Natural killer cell treated with Interleukin-12 subunit alpha and Interleukin-12 subunit beta and Interleukin-15 and Interleukin-18, amount 100 ng/mL, for 72 hours (primary cell): ENCODE measurements around the gene ZIC3. TPM values are rescaled to one million over a fixed set of nuclear protein-coding genes. Genes with fewer than 3 reads are reported as not detected.
"Not testable (repeated sequence)": the region's sequence is repeated elsewhere in the genome, so short reads cannot be mapped to it uniquely, and the experiment has no call there.

ENCODE experiments used
- ATAC-seq, 2 donors: fragments of 150-1000 bp; cut with Tn5 transposase in 1 of 2; sonication (Bioruptor Pico), chemical (Tn5 transposase) in 1 of 2; 2 replicates each; pipeline ENCODE4 v1.10.0; 2021
- DNase-seq: peaks from one replicate; pipeline ENCODE4 v3.0.0; 2022; ENCODE audit warnings: low spot score
- H3K27ac Mint-ChIP-seq, 2 donors: 1 replicate in 1 of 2; 2 replicates in 1 of 2; pipeline ENCODE4 v1.8.0; 2022; ENCODE audit warnings: mixed read lengths in 2 of 2, mild to moderate bottlenecking in 1 of 2, moderate library complexity in 1 of 2
- H3K27me3 Mint-ChIP-seq, 2 donors: 1 replicate in 1 of 2; 2 replicates in 1 of 2; pipeline ENCODE4 v1.8.0; 2022; ENCODE audit warnings: mixed read lengths in 2 of 2
- H3K36me3 Mint-ChIP-seq: one replicate; pipeline ENCODE4 v1.8.0; 2022; ENCODE audit warnings: mixed read lengths
- H3K4me1 Mint-ChIP-seq, 2 donors: 1 replicate in 1 of 2; 2 replicates in 1 of 2; pipeline ENCODE4 v1.8.0; 2022; ENCODE audit warnings: low read depth in 2 of 2, mixed read lengths in 2 of 2, mild to moderate bottlenecking in 1 of 2
- H3K4me3 Mint-ChIP-seq: one replicate; pipeline ENCODE4 v1.8.0; 2022; ENCODE audit warnings: mixed read lengths
- H3K9me3 Mint-ChIP-seq: 2 replicates; pipeline ENCODE4 v1.8.0; 2022; ENCODE audit warnings: mixed read lengths
- total RNA-seq, 2 donors: library from RNA; stranded (reverse); gene quantifications; one replicate each; pipeline ENCODE4 v1.2.3, GENCODE V29; 2022

The ZIC3 gene
- total RNA-seq, result not detected

- peak in 1 of 2 donors; percentile 58 for ATAC-seq
Observed at GRCh38 chrX:137565921-137566745, at the start of gene ZIC3. Gene ZIC3, plus strand, starts transcription at chrX:137566127. Its CDS starts 565 bp downstream, at chrX:137566692.

GRCh38 chrX:137519459-137519858 lies 46.5 kb upstream of the ZIC3 start:
- Mint-ChIP-seq H3K27ac (no peak overlapping the region), H3K27me3 (peaks cover 0 to 16% of the 10 kb centered on the region in 2 donors), H3K4me1 (no peaks in the 10 kb centered on the region), H3K36me3 (no peaks in the 10 kb centered on the region), H3K9me3 (no peaks in the 10 kb centered on the region), H3K4me3 (no peak overlapping the region)
- no peak for ATAC-seq
- DNase-seq, result no peak

More at GRCh38 chrX:137565921-137566745, at the start of gene ZIC3:
- H3K9me3 Mint-ChIP-seq, result no peaks in the 10 kb centered on the region
- H3K4me3 Mint-ChIP-seq, result peak within 1 kb of the TSS; percentile 36
- DNase-seq, result no peak
- peaks cover 31 to 48% of the 10 kb centered on the region in 2 donors for H3K27me3 Mint-ChIP-seq
- peaks cover 7% of the 10 kb centered on the region for H3K36me3 Mint-ChIP-seq
- H3K4me1 Mint-ChIP-seq, result peaks cover 0 to 7% of the 10 kb centered on the region in 2 donors
- no peak within 1 kb of the TSS for H3K27ac Mint-ChIP-seq

GRCh38 chrX:137545711-137546651 lies 19.9 kb upstream of the ZIC3 start:
- Mint-ChIP-seq H3K27ac (no peak overlapping the region), H3K27me3 (peaks cover 22 to 23% of the 10 kb centered on the region in 2 donors), H3K4me3 (no peak overlapping the region), H3K4me1 (no peaks in the 10 kb centered on the region), H3K36me3 (no peaks in the 10 kb centered on the region), H3K9me3 (no peaks in the 10 kb centered on the region)
- DNase-seq (no peak), ATAC-seq (peak in 1 of 2 donors; percentile 9)

- no peaks in the 10 kb centered on the region for H3K9me3 Mint-ChIP-seq
- no peaks in the 10 kb centered on the region for H3K36me3 Mint-ChIP-seq
- peaks cover 26 to 28% of the 10 kb centered on the region in 2 donors for H3K27me3 Mint-ChIP-seq
- ATAC-seq (no peak), DNase-seq (no peak)
- no peaks in the 10 kb centered on the region for H3K4me1 Mint-ChIP-seq
- no peak overlapping the region for H3K27ac Mint-ChIP-seq
- no peak overlapping the region for H3K4me3 Mint-ChIP-seq
Observed at GRCh38 chrX:137547291-137547690, 18.6 kb upstream of the ZIC3 start.

GRCh38 chrX:137548261-137548660 lies 17.7 kb upstream of the ZIC3 start:
- Mint-ChIP-seq H3K4me3 (no peak overlapping the region), H3K9me3 (no peaks in the 10 kb centered on the region), H3K27ac (no peak overlapping the region), H3K27me3 (peaks cover 26 to 28% of the 10 kb centered on the region in 2 donors), H3K36me3 (no peaks in the 10 kb centered on the region), H3K4me1 (no peaks in the 10 kb centered on the region)
- ATAC-seq (no peak), DNase-seq (no peak)

GRCh38 chrX:137549073-137549472 lies 16.9 kb upstream of the ZIC3 start:
- no peaks in the 10 kb centered on the region for H3K9me3 Mint-ChIP-seq
- ATAC-seq (no peak), DNase-seq (no peak)
- H3K36me3 Mint-ChIP-seq, result no peaks in the 10 kb centered on the region
- H3K27ac Mint-ChIP-seq, result no peak overlapping the region
- H3K4me1 Mint-ChIP-seq, result no peaks in the 10 kb centered on the region
- no peak overlapping the region for H3K4me3 Mint-ChIP-seq
- H3K27me3 Mint-ChIP-seq, result peaks cover 26 to 28% of the 10 kb centered on the region in 2 donors

GRCh38 chrX:137549851-137550664 lies 15.9 kb upstream of the ZIC3 start:
- H3K4me3 Mint-ChIP-seq, result no peak overlapping the region
- H3K27ac Mint-ChIP-seq, result no peak overlapping the region
- no peaks in the 10 kb centered on the region for H3K36me3 Mint-ChIP-seq
- H3K9me3 Mint-ChIP-seq, result no peaks in the 10 kb centered on the region
- ATAC-seq, result no peak
- no peaks in the 10 kb centered on the region for H3K4me1 Mint-ChIP-seq
- no peak for DNase-seq
- H3K27me3 Mint-ChIP-seq, result peaks cover 22 to 29% of the 10 kb centered on the region in 2 donors

GRCh38 chrX:137550665-137551261 lies 15.2 kb upstream of the ZIC3 start:
- no peak for ATAC-seq
- H3K36me3 Mint-ChIP-seq, result no peaks in the 10 kb centered on the region
- H3K27ac Mint-ChIP-seq, result no peak overlapping the region

GRCh38 chrX:137552098-137552497 lies 13.8 kb upstream of the ZIC3 start:
- not testable (repeated sequence) for H3K9me3 Mint-ChIP-seq, H3K4me3 Mint-ChIP-seq, H3K27ac Mint-ChIP-seq, ATAC-seq, H3K36me3 Mint-ChIP-seq, DNase-seq, H3K4me1 Mint-ChIP-seq
- H3K27me3 Mint-ChIP-seq, result peaks cover 14 to 21% of the 10 kb centered on the region in 2 donors

More at GRCh38 chrX:137550665-137551261, 15.2 kb upstream of the ZIC3 start:
- H3K27me3 Mint-ChIP-seq, result peaks cover 18 to 25% of the 10 kb centered on the region in 2 donors
- H3K9me3 Mint-ChIP-seq, result no peaks in the 10 kb centered on the region
- no peak overlapping the region for H3K4me3 Mint-ChIP-seq
- no peak for DNase-seq
- H3K4me1 Mint-ChIP-seq, result no peaks in the 10 kb centered on the region

- Mint-ChIP-seq H3K36me3 (peaks cover 7% of the 10 kb centered on the region), H3K4me1 (peaks cover 0 to 4% of the 10 kb centered on the region in 2 donors), H3K9me3 (no peaks in the 10 kb centered on the region), H3K27me3 (peaks cover 9 to 39% of the 10 kb centered on the region in 2 donors), H3K4me3 (no peak overlapping the region), H3K27ac (no peak overlapping the region)
- no peak for DNase-seq
- ATAC-seq, result no peak
Observed at GRCh38 chrX:137562096-137562495, 3.8 kb upstream of the ZIC3 start.

GRCh38 chrX:137563681-137564651 lies 2.0 kb upstream of the ZIC3 start:
- Mint-ChIP-seq H3K27ac (no peak overlapping the region), H3K4me3 (no peak overlapping the region), H3K9me3 (no peaks in the 10 kb centered on the region), H3K36me3 (peaks cover 7% of the 10 kb centered on the region), H3K27me3 (peaks cover 19 to 43% of the 10 kb centered on the region in 2 donors), H3K4me1 (peaks cover 0 to 7% of the 10 kb centered on the region in 2 donors)
- DNase-seq, result no peak
- ATAC-seq, result no peak

GRCh38 chrX:137565318-137565904 lies 516 bp upstream of the ZIC3 start:
- H3K4me1 Mint-ChIP-seq, result peaks cover 0 to 7% of the 10 kb centered on the region in 2 donors

More at GRCh38 chrX:137565318-137565904, 516 bp upstream of the ZIC3 start:
- no peak for ATAC-seq
- H3K4me3 Mint-ChIP-seq, result peak overlapping the region; percentile 36
- DNase-seq, result no peak
- peaks cover 7% of the 10 kb centered on the region for H3K36me3 Mint-ChIP-seq
- no peak overlapping the region for H3K27ac Mint-ChIP-seq
- no peaks in the 10 kb centered on the region for H3K9me3 Mint-ChIP-seq
- H3K27me3 Mint-ChIP-seq, result peaks cover 30 to 49% of the 10 kb centered on the region in 2 donors
